GM11168 (cell line): ENCODE data around the gene HNF4A.
"Not testable (repeated sequence)": the region's sequence is repeated elsewhere in the genome, so short reads cannot be mapped to it uniquely, and the experiment has no call there.

Source experiments
- in situ Hi-C: fragments of 300-500 bp; cut with MboI; formaldehyde crosslinking; loops from one replicate; pipeline ENCODE4 v1.12.0; 2022; ENCODE audit warnings: low sequenced_read_pairs; ENCODE audit not compliant: unreplicated experiment

The HNF4A gene

GRCh38 chr20:44459271-44459670 lies 103.8 kb downstream of the HNF4A start:
- in situ Hi-C loops, result loop anchor here (5.0 kb wide), 1 partner anchor 67 kb away; no protein-coding TSS in a partner anchor

GRCh38 chr20:44460795-44461141 lies 105.3 kb downstream of the HNF4A start:
- in situ Hi-C loops, result no loop called here

GRCh38 chr20:44461142-44461802 lies 105.8 kb downstream of the HNF4A start:
- in situ Hi-C loops, result no loop called here

GRCh38 chr20:44461803-44462174 lies 106.3 kb downstream of the HNF4A start:
- in situ Hi-C loops, result no loop called here

GRCh38 chr20:44463466-44463865 lies 108.0 kb downstream of the HNF4A start:
- in situ Hi-C loops, result no loop called here

- in situ Hi-C loops, result no loop called here
Measured at GRCh38 chr20:44464514-44464913, 109.0 kb downstream of the HNF4A start.

- in situ Hi-C loops, result no loop called here
Measured at GRCh38 chr20:44465001-44465560, 109.6 kb downstream of the HNF4A start.

- in situ Hi-C loops, result no loop called here
Measured at GRCh38 chr20:44467289-44467883, 111.9 kb downstream of the HNF4A start.

GRCh38 chr20:44468044-44468782 lies 112.7 kb downstream of the HNF4A start:
- in situ Hi-C loops, result no loop called here

GRCh38 chr20:44470327-44470726 lies 114.8 kb downstream of the HNF4A start:
- in situ Hi-C loops, result no loop called here

- in situ Hi-C loops, result no loop called here
Measured at GRCh38 chr20:44471481-44471882, 116.0 kb downstream of the HNF4A start.

- in situ Hi-C loops, result not testable (repeated sequence)
Measured at GRCh38 chr20:44472283-44472682, 116.8 kb downstream of the HNF4A start.

GRCh38 chr20:44475372-44475693 lies 119.8 kb downstream of the HNF4A start:
- in situ Hi-C loops, result no loop called here

GRCh38 chr20:44475694-44476560 lies 120.4 kb downstream of the HNF4A start, which contains the start of gene TTPAL:
TSS of gene TTPAL (plus strand) at chr20:44475874. CDS start at chr20:44480000, 4,126 bp downstream.
- in situ Hi-C loops, result no loop called here

GRCh38 chr20:44477151-44477550 lies 121.7 kb downstream of the HNF4A start:
- in situ Hi-C loops, result no loop called here

GRCh38 chr20:44478206-44478605 lies 122.7 kb downstream of the HNF4A start:
- in situ Hi-C loops, result no loop called here

- in situ Hi-C loops, result no loop called here
Measured at GRCh38 chr20:44479643-44480042, 124.1 kb downstream of the HNF4A start.

GRCh38 chr20:44480097-44480496 lies 124.6 kb downstream of the HNF4A start:
- in situ Hi-C loops, result no loop called here

GRCh38 chr20:44481719-44482416 lies 126.4 kb downstream of the HNF4A start:
- in situ Hi-C loops, result no loop called here

GRCh38 chr20:44483112-44483511 lies 127.6 kb downstream of the HNF4A start:
- in situ Hi-C loops, result no loop called here
